HG03571 (cell line): Measurements from ENCODE around the gene GOLGA7B.

Experiments
- ATAC-seq: cut with Tn5 transposase; IDR thresholded peaks from one replicate; pipeline ENCODE4 v1.9.1; 2021; ENCODE audit not compliant: unreplicated experiment

The GOLGA7B gene

DNA sequence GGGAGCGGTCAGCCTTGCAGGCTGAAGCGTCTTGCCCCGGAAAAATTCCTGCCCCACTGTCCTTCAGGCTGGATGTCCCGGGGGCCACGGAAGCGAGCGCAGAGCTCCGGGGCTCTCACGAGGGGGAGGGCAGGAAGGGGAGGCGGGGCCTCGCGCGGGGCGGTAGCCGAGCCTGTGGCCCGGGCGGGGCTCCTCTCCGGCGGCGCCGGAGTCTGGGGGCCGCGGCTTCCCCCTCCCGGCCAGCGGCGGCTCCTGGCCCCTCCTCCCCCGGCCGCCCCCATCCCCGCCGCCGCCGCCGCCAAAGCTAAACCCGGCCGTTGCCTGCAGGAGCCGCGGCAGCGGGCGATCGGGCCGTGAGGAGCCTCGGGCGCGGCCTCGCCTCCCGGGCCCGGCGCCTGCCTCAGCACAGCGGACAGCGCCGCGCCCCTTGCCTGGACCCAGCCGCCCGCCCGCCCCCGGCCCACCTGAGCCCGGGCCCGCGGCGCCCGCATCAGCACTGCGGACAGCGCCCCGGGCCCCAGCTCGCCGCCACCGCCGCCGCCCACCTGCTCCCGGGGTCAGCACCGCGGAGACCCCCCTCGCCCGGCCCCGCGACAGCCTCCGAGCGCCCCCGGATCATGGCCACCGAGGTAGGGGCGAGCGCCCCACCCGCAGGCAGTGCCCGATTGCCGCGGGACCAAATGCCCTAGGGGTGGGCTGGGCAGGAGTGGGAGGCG is at the start of gene GOLGA7B:
TSS of gene GOLGA7B (plus strand) at position 157 of the 716 bp plus-strand sequence. CDS start at position 618, 461 bp downstream.
- no peak for ATAC-seq

DNA sequence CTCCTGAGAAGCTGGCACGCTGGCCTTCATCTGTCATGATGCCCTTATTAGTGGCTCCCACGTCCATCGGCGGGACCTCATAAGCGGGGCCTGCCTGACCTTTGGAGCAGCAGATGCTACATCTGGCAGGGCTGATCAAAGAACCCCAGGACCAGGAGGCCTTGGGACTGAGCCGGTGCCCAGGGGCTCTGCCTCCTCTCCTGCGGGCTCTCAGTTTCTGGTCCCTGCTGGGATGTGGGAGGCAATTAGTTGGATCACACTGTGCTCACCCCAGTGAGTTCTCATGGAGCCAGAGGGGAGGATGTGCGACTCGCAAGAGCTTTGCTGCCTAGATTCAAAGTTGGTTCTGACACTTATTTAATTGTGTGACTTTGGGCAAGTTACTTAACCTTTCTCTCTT is 49.2 kb upstream of the GOLGA7B start:
- no peak for ATAC-seq

DNA sequence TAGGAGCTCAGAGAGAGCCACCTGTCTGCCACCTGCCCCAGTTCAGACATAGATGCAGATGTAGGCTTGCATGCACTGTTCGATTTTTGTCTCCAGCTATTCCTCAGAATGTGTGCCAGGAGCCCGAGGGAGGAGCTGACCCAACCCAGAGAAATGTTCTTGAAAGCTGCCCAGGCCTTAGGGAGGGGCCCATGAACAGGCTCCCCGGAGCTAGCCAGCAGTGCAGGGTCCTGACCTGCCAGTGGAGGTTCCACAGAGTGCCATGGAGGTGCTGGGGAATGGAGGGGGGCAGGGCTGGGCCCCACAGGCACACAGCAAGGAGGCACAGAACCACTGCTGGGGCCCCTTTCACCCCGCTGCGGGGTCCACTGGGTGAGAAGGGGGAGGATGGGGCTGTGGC is 48.2 kb upstream of the GOLGA7B start:
- ATAC-seq: no peak

DNA sequence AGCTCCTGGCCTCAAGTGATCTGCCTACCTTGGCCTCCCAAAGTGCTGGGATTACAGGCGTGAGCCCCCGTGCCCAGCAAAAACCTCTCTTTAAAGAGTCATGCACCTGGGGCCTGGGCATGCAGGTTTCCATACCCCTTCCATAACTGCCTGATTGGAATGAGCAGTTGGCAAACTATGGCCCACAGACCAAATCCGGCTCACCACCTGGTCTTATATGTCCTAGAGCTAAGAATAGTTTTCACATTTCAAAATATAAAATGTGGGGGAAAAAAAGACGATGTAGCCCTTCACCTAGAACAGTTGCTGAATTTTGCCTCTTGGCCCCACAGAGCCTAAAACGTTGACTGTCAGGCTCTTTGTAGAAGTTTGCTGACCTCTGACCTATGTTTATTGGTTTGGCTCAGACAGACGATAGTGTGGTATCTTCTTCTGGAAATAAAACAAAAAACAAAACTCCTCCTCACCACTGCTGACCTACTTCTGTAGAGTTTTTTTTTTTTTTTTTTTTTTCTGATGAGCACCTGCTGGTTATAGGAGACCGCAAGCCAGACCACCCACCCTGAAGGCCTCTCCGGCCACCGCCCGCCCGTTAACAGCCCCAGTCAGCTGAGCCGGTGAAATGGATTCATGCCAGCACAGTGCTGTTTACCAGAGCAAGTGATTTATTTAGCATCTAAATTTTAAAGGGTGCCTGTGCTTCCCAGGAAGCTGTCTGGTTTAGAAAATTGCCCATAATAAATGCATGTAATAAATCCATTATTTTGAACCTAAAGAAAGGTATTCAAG is 44.4 kb upstream of the GOLGA7B start:
- no peak for ATAC-seq

DNA sequence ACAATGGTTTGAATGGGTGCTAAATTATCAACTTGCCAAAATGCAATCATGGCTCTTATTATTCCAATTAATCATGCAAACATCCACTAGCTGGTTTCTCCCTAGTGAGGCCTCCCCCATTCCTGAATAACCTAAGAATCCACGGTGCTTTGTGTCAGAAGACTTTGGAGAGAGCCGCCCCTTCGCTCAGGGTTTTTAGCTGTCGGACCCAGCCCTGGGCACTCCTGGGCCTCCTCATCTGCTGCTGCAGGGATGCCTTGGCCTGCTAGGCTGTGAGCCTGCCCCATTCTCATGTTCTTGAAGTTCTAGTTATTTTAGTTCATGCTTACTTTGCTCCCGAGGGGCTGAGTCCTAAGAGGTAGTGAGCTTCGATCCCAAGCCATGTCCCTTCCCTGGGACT is 43.7 kb upstream of the GOLGA7B start:
- ATAC-seq: no peak

DNA sequence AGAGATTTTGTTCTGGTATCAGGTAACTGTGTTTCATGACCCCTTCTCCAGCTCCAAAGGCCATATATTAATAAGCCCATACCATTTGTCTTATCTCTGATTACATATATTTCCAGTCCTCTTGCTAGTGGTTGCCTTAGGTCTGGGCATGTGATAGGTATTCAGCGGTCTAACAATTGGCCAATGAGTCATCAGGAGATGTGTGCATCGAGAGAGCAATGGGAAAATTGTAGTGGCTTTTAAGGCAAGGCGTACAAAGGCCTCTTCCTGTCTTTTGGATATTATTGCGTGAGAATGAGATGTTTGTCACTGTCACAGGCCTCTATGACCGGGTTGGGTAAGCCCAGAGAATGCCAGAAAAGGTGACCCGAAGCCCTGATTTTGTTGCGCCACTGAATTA is 39.2 kb upstream of the GOLGA7B start:
- ATAC-seq: no peak

DNA sequence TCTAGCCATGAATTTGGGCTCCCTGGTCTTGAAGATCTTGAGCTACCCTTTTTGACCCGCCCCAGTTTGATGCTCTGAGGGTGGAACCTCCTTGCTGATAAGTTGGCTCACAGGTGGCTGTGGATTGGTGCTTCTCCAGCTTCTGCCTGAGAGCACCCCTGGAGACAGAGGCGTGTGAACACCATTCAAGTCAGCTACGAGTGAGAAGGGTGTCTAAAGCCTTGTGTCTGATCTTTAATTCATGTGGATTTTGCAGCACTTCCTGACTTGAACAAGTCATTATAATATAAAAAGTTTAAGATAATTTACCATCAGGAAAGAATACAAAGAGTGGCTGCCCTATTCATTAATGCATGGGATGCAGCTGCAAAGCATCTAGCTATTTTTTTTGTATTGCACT is 37.7 kb upstream of the GOLGA7B start:
- no peak for ATAC-seq

DNA sequence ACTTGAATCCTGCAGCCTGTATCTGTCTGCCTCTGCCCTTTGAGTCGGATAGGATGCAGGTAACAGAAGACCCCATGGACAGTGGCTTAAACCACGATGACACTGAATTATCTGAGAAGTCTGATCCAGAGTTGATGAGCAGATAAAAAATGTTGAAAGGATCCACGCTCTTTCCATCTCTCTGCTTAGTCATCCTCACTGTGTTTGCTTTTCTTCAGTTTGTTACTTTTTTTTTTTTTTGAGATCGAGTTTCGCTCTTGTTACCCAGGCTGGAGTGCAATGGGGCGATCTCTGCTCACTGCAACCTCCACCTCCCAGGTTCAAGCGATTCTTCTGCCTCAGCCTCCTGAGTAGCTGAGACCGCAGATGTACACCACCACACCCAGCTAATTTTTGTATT is 36.9 kb upstream of the GOLGA7B start:
- ATAC-seq: no peak

DNA sequence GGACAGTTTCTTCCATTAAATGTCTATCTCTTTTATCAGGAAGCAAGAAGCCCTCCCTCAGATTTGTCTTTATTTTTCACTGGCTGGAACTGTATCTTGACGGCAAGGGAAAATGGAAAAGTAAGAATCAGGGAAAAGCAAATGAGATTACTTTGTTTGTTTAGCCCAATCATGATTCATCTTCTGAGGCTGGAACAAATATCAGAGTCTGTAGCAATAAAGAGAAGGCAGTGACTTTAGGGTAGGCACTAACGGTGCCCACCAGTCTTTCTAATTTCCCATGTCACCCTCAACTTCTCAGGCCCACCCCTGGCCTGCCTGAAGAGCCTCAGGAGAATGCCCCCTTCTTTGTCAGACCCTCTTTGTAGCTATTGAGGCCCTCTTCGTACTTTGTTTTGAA is 36.3 kb upstream of the GOLGA7B start:
- ATAC-seq: no peak

DNA sequence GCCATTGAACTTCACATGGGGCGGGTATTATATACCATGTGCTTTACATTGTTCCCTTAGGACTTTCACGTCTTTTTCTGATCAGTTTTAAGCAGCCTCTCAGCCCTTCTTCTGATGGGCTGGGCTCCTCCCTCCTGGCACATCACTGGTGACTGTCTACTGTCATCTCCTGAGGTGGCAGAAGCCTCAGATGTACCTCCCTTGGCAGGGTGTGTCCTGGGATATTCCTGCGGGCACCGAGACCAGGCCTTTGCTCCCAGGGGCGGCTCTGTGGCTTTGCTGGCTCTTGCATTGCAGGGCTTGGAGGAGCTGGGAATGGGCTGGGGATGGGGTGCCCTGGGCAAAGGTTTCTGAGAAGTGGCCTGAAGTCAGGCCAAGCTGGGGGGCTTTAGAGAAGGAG is 34.6 kb upstream of the GOLGA7B start:
- no peak for ATAC-seq

DNA sequence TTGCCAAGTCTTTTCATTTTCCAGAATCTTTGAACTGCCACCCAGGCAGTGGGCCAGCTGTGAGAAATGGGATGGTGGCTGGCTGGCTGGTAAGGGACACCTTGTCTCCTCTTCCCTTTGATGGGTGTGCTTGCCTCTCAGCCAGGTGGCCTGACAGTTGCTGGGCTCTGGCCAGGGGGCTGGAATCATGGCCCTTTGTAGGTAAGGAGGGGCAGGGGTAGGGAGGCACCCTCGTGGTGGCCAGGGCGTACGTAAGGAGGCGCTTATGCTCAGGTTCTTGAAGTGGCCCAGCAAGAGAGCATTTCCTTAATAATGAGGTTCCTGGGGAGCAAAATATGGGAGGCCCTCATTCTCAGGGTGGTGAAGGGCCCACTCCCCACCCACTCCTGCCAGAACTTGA is 33.0 kb upstream of the GOLGA7B start:
- no peak for ATAC-seq

DNA sequence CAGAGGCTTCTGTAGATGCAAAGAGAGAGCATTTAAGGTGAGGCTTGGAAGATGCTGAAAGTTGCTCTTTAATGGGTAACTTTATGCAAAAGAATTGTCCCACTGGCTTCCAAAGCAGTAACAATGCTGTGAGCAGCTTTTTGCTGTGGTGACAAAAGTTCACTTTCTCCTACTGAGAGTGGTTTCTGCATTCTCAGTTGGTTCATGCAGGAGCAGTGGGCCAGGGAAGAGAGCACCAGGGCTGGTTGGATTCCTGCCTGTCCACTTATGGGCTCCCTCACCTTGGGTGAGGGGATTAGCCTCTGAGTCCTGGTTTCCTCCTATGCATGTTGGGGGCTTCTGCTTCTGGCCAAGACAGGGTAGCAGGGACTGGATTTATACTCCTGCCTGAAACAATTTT is 31.1 kb upstream of the GOLGA7B start:
- ATAC-seq: no peak

DNA sequence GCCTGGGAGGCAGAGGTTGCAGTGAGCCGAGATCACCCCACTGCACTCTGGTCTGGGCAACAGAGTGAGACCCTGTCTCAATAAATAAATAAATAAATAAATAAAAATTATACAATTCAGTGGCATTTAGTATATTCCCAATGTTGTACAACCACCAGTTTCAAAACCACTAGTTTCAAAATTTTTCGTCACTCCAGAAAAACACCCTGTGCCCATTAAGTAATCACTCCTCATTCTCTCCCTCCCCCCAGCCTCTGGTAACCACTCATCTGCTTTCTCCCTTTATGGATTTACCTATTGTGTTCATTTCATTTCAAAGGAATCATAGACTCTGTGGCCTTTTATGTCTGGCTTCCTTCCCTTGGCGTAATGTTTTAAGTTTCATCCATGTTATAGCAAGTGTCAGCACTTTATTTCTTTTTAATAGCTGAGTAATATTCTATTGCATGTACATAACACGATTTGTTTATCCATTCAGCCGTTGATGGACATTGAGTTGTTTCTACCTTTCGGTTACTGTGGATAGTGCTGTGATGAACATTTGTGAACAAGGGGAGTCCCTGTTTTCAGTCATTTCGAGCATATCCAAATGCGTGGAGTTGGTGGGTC is 29.4 kb upstream of the GOLGA7B start:
- ATAC-seq: no peak

DNA sequence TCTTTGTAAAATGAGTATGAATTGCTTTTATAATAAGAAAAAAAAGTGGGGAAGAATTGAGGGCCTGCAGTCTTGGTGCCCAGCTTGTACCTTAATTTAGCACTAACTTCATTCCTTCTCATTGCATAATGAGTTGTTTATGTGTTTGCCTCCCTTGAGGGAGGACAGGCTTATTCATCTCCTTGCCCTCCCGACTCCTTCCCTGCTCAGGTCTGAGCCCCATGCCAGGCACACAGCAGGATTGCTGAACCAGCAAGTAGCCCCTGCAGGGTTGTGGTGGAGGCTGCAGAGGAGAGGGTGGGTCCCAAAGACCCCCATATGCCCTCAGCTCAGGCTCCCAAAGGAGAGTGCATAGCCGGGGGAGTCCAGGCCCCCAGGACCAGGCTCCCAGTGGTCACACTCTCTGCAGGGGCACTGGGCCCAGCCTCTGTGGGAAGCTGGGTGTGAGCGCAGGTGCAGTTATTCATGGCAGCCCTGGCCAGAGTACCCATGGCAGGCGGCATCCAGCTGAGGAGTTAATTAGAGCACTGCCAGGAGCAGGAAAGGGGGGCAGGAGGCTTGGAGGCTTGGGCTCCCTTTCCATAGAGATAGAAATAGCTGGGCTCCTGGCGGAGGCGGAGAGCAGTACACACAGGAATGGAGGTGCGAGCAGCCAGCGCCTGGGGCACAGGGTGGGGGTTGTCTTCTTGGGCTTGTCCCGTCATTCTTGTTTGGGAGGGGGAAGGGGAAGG is 28.2 kb upstream of the GOLGA7B start:
- ATAC-seq: no peak

DNA sequence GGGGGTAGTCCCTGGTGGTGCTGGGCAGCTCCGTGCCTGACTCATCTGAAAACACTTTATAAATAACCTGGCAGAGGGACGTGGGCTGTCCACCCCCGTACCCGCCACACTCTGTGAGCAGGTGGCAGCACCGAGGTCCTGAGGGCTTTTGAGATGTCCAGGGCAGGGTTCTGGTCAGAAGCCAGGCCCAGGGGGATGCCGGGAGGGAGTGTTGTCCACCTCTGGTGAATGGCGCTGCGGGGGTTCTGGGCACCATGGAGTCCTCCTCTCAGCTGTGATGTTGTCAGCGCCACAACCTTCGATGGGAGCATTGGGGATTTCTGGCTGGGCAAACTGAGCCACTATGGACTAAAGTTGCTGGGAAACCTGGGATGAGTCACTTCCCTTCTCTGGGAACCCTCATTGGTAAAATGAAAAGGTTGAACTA is 27.4 kb upstream of the GOLGA7B start:
- ATAC-seq: no peak

DNA sequence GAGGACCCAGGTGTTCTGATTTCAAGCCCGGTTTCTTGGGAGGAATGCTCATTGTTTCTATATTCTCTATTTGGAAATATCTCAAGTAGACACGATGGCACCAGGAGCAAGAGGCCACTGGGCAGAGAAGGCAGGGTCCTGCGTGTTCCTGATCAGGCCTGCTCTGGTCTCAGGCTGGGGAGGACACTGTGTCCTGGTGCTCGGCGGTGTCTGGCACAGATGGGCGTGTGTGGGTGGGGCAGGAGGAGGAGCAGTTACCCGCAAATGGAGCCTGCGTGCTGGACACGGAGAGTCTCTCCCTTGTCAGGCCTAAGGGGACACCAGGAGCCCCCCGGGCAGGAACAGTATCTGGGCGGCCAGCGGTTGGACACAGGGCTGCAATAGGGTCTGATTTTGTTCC is 25.9 kb upstream of the GOLGA7B start:
- ATAC-seq: no peak

DNA sequence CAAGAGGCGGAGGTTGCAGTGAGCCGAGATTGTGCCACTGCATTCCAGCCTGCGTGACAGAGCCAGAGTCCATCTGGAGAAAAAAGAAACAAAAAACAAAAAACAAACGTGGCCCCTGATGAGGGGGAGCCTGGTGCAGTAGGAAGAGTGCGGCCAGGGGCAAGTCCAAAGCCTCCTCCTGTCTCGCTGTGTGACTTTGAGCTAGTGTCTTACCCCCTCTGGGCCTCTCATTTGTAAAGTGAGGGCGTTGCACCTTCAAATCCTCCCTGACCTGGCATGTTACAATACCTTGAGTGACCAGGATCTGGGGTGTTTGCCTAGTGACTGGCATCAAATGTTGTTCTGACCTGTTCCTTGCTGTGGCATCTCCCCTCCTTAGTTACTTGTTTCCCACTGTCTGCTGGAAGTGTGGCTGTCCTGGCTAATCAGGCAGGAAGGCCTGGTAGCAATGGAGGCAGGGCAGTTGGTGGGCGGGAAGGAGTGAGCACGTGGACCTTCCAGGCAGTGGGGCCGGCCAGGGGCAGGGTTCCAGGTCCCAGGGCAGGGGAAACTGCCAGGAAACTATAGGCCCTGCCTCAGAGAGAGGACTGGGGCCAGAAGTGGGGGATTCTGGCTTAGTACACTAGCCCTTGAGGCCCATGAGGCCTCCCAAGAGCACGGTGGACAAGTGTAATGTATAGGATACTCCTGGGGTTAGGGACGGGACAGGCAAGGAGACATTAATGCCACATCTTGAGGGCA is 24.5 kb upstream of the GOLGA7B start:
- ATAC-seq: no peak

DNA sequence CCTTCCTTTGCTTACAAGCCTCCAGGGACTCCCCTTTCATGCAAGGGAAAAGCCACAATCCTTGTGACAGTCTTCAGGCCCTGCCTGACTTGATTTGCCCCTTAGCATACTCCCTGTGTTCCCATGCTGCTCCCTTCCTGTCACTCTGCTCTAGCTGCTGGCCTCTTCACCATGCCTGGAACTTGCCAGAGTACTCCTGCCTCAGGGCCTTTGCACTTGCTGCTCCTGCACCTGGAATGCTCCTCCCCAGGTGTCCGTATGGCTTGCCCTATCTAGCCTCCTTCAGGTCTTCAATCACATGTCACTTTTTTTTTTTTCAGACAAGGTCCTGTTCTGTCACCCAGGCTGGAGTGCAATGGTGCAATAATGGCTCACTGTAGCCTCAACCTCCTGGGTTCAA is 22.8 kb upstream of the GOLGA7B start:
- ATAC-seq: no peak

DNA sequence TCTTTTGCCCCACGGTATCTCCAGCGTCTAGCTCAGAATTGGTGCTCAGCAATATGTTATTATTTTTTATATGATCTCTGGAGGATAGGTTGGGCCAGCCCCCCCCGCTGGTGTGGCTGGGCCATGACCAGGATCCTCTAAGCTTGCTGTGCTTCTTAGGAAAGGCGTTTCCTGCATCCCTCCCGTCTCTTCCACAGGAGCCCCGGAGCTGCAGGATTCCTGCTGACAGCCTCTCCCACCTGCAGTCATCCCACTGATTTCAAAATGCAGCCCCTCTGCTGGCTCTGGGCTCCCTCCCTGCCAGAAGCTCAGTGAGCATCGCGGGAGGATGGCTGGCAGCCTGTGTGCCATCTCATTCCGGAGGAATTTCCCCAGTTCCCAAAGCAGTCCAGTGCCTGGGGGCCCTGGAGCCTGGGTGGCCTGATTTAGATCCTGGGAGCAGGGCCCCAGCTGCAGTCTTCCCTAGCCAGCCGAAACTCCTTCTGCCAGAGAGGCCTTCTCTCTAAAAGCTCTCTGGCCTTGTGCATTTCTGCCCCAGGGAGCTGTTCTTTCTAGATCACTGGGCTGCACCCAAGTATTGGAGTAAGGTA is 21.8 kb upstream of the GOLGA7B start:
- ATAC-seq: no peak

DNA sequence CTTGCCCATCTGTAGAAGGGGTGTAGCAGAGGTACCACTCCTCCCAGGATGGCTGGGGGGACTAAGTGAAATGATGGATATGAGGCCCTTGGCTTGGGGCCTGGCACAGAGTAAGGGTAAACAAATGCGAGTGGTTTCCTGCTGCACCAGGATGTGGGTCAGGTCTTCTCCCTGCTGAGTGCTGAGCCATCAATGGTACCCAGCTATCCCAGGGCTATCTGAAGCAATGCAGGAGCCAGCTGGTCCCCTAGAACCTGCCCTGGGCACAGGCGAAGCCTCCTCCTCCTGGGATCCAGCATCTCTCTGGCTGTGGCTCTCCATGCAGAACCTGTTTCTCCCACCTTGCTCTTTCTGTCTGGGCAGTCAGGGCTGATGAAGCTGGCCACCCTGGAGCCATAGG is 20.9 kb upstream of the GOLGA7B start:
- ATAC-seq: no peak
